Naive thymus-derived CD4-positive, alpha-beta T cell (primary cell): ENCODE results near the gene AKAP13. TPM values are rescaled to one million over a fixed set of nuclear protein-coding genes. Genes with fewer than 3 reads are reported as not detected.

ENCODE experiments used
- ATAC-seq: fragments of 150-1000 bp; cut with Tn5 transposase; 2 replicates; pipeline ENCODE4 v1.10.0; 2021; ENCODE audit warnings: mild to moderate bottlenecking, moderate library complexity
- CTCF ChIA-PET: fragments of 350-600 bp; sonication (Branson Sonifier 250); formaldehyde crosslinking; loops from one replicate; lab custom pipeline; 2021; ENCODE audit warnings: antibody characterized with exemption; lab: Charles Lee
- POLR2A ChIA-PET: fragments of 350-600 bp; sonication (Branson Sonifier 250); formaldehyde crosslinking; loops from one replicate; lab custom pipeline; 2021; ENCODE audit warnings: antibody characterized with exemption, inconsistent platforms; lab: Charles Lee
- DNase-seq, 9 donors: peaks; one replicate each; pipeline versions ENCODE4 v3.0.0 to v3.0.0-alpha.2; 2020 to 2022; ENCODE audit warnings: mixed read lengths in 1 of 9
- H3K27ac ChIP-seq: one replicate; pipeline ENCODE4 v1.7.0; 2013; ENCODE audit warnings: mild to moderate bottlenecking, low read depth, low read length, moderate library complexity
- H3K27me3 ChIP-seq, 2 donors: one replicate each; pipeline ENCODE4 v1.7.0; 2013; ENCODE audit warnings: low read length in 2 of 2, mild to moderate bottlenecking in 2 of 2, moderate library complexity in 2 of 2; ENCODE audit not compliant: control insufficient read depth in 2 of 2, insufficient read depth in 2 of 2
- H3K36me3 ChIP-seq, 3 experiments: 1 replicate in 2 of 3; 2 replicates in 1 of 3; pipeline ENCODE4 v1.7.0; 2013; ENCODE audit warnings: low read length in 3 of 3, mild to moderate bottlenecking in 3 of 3, moderate library complexity in 1 of 3; ENCODE audit not compliant: insufficient read depth in 3 of 3, control insufficient read depth in 2 of 3
- H3K4me1 ChIP-seq, 2 donors: one replicate each; pipeline ENCODE4 v1.7.0; 2013; ENCODE audit warnings: low read length in 2 of 2, mild to moderate bottlenecking in 2 of 2, moderate library complexity in 1 of 2; ENCODE audit not compliant: control insufficient read depth in 2 of 2, insufficient read depth in 2 of 2
- H3K4me3 ChIP-seq: 2 replicates; pipeline ENCODE4 v1.7.0; 2013; ENCODE audit warnings: mild to moderate bottlenecking, low read length
- H3K9me3 ChIP-seq, 3 experiments: 1 replicate in 2 of 3; 2 replicates in 1 of 3; pipeline ENCODE4 v1.7.0; 2013; ENCODE audit warnings: low read length in 3 of 3; ENCODE audit not compliant: control insufficient read depth in 2 of 3
- H3K27ac Mint-ChIP-seq, 9 donors: one replicate each; pipeline ENCODE4 v1.8.0; 2020 to 2022; ENCODE audit warnings: mixed read lengths in 9 of 9, mild to moderate bottlenecking in 8 of 9, moderate library complexity in 5 of 9, inconsistent platforms in 2 of 9
- H3K27me3 Mint-ChIP-seq, 5 donors: one replicate each; pipeline ENCODE4 v1.8.0; 2021 to 2022; ENCODE audit warnings: mixed read lengths in 5 of 5, mild to moderate bottlenecking in 1 of 5
- H3K36me3 Mint-ChIP-seq, 5 donors: one replicate each; pipeline ENCODE4 v1.8.0; 2020 to 2022; ENCODE audit warnings: mixed read lengths in 5 of 5, mild to moderate bottlenecking in 3 of 5, inconsistent platforms in 1 of 5
- H3K4me1 Mint-ChIP-seq, 7 donors: one replicate each; pipeline ENCODE4 v1.8.0; 2020 to 2022; ENCODE audit warnings: mixed read lengths in 7 of 7, mild to moderate bottlenecking in 3 of 7, inconsistent platforms in 1 of 7
- H3K4me3 Mint-ChIP-seq, 10 donors: one replicate each; pipeline ENCODE4 v1.8.0; 2020 to 2022; ENCODE audit warnings: mild to moderate bottlenecking in 10 of 10, mixed read lengths in 10 of 10, moderate library complexity in 6 of 10, inconsistent platforms in 2 of 10
- H3K9me3 Mint-ChIP-seq, 11 donors: one replicate each; pipeline ENCODE4 v1.8.0; 2020 to 2022; ENCODE audit warnings: mixed read lengths in 11 of 11, mild to moderate bottlenecking in 4 of 11, inconsistent platforms in 1 of 11, moderate library complexity in 1 of 11
- intact Hi-C, 2 donors: fragments of 100-400 bp; cut with micrococcal nuclease; formaldehyde crosslinking; loops; one replicate each; pipeline ENCODE4 v1.15.1; 2023
- polyA plus RNA-seq, 2 donors: library from polyadenylated mRNA; unstranded; fragments of 300-500 nt; fragmentation: Illumina TruSeq; gene quantifications; one replicate each; pipeline ENCODE4 v1.2.3, GENCODE V29; 2021
- total RNA-seq, 6 experiments: library from RNA in 5 of 6; stranded (reverse) in 5 of 6; gene quantifications; 1 replicate in 5 of 6; 2 replicates in 1 of 6; pipeline ENCODE4 v1.2.3 and lab custom pipeline; 2021 to 2026

AKAP13 gene
- total and polyA plus RNA-seq, 7 experiments from 2014 or later, result 108 to 400 (median 231) TPM

DNA sequence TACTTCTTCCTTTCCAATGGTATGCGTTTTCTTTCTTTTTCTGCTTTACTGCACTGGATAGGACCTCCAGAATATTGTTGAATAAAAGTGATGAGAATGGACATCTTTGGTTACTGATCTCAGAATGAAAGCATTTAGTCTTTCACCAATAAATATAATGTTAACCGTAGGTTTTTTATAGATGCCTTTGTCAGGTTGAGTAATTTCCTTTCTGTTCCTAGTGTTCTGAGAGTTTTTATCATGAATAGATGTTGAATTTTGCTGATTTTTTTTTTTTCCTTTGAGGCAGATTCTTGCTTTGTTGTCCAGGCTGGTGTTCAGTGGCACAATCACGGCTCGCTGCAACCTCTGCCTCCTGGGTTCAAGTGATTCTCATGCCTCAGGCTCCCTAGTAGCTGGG lies 255.9 kb downstream of the AKAP13 start:
- ChIA-PET CTCF (no interaction called here), POLR2A (no interaction called here)
- H3K27ac Mint-ChIP-seq, result peak overlapping the region in 1 of 9 donors; percentile 12
- Histone ChIP-seq H3K9me3 (no peaks in the 10 kb centered on the region), H3K27ac (no peak overlapping the region), H3K27me3 (no peaks in the 10 kb centered on the region), H3K36me3 (peaks cover 0 to 10% (median 10%) of the 10 kb centered on the region in 3 experiments), H3K4me3 (no peak overlapping the region), H3K4me1 (peaks cover 0 to 7% of the 10 kb centered on the region in 2 donors)
- no peak for DNase-seq
- H3K27me3 Mint-ChIP-seq, result no peaks in the 10 kb centered on the region
- peaks cover 5 to 41% (median 16%) of the 10 kb centered on the region in 5 donors for H3K36me3 Mint-ChIP-seq
- H3K4me1 Mint-ChIP-seq, result peaks cover 0 to 30% (median 22%) of the 10 kb centered on the region in 7 donors
- intact Hi-C loops, result no loop called here
- ATAC-seq, result no peak
- peaks cover 0 to 2% (median 0%) of the 10 kb centered on the region in 11 donors for H3K9me3 Mint-ChIP-seq
- H3K4me3 Mint-ChIP-seq, result no peak overlapping the region

DNA sequence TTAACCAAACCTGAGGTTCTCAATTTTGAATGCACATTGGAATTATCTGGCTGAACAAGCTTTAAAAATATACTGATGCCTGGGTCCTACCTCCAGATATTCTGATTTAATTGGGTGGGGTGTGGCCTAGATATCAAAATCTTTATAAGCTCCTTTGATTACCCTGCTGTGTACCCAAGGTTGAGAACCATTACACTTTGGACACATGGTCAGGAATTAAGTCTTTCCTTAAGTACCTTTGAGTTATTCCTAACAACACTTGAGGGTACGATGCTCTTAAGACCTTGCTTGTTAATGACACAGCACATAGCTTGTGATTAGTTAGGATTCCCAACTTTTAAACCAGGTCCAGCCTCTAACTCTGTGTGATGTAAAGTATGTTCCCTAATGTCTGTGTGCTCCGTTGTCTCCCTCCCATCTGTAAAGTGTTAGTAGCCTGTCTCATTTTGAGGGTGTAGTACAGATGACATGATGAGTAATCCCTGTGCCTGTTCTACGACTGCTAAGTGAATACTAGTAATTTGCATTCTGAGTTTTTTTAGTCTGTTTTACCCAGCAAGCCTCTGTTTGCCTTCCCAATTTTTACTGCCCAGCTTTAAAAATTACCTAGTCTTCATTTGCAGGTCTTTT lies 259.5 kb downstream of the AKAP13 start:
- H3K9me3 Mint-ChIP-seq, result no peaks in the 10 kb centered on the region
- peak overlapping the region in 2 of 9 donors; percentile 48 to 61 for H3K27ac Mint-ChIP-seq
- H3K36me3 Mint-ChIP-seq, result peaks cover 5 to 49% (median 19%) of the 10 kb centered on the region in 5 donors
- no peak overlapping the region for H3K27ac ChIP-seq
- DNase-seq, result no peak
- peaks cover under 1 to 3% of the 10 kb centered on the region in 2 donors for H3K4me1 ChIP-seq
- POLR2A ChIA-PET, result no interaction called here
- intact Hi-C loops, result no loop called here
- ATAC-seq, result no peak
- H3K36me3 ChIP-seq, result peaks cover 5 to 10% (median 10%) of the 10 kb centered on the region in 3 experiments
- H3K27me3 ChIP-seq, result no peaks in the 10 kb centered on the region
- H3K4me3 Mint-ChIP-seq, result no peak overlapping the region
- no peaks in the 10 kb centered on the region for H3K9me3 ChIP-seq
- CTCF ChIA-PET, result no interaction called here
- no peaks in the 10 kb centered on the region for H3K27me3 Mint-ChIP-seq
- H3K4me3 ChIP-seq, result no peak overlapping the region
- peaks cover 9 to 39% (median 27%) of the 10 kb centered on the region in 7 donors for H3K4me1 Mint-ChIP-seq

DNA sequence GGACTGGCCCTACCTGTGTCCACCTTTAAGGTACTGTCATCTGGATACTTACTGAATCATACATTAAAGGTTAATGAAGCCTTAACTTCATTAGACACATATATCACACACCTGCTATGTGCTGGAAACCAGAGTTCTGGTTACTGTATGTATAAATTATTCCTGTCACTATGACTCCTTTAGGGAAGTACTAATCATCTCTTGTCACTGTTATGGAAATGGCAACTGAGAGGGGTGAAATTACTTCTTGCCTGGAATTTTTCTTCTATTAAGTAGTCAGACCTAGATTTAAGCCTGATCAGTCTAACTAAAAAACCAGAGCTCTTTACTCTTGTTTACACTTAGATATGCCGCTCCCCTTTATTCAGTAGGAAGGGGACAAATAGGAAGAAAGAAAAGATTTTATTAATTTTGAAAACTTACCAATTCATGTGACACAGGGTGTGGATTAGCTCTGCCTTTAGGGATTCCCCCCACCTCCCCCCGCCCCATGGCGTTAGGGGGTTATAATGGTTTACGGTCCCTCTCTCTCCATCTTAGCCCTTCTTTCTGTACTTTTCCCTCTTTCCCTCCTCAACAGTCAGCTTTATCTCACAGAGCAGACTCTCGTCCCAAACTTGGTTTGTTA lies 261.8 kb downstream of the AKAP13 start:
- peaks cover 10 to 15% (median 13%) of the 10 kb centered on the region in 3 experiments for H3K36me3 ChIP-seq
- H3K4me3 ChIP-seq, result no peak overlapping the region
- Mint-ChIP-seq H3K9me3 (peaks cover 0 to 3% (median 0%) of the 10 kb centered on the region in 11 donors), H3K4me1 (peaks cover 20 to 53% (median 38%) of the 10 kb centered on the region in 7 donors), H3K27ac (no peak overlapping the region), H3K4me3 (no peak overlapping the region), H3K27me3 (no peaks in the 10 kb centered on the region), H3K36me3 (peaks cover 8 to 52% (median 29%) of the 10 kb centered on the region in 5 donors)
- no peak overlapping the region for H3K27ac ChIP-seq
- ChIA-PET CTCF (no interaction called here), POLR2A (no interaction called here)
- peaks cover 8 to 24% of the 10 kb centered on the region in 2 donors for H3K4me1 ChIP-seq
- intact Hi-C loops, result no loop called here
- no peaks in the 10 kb centered on the region for H3K9me3 ChIP-seq
- DNase-seq (no peak), ATAC-seq (no peak)
- H3K27me3 ChIP-seq, result no peaks in the 10 kb centered on the region

DNA sequence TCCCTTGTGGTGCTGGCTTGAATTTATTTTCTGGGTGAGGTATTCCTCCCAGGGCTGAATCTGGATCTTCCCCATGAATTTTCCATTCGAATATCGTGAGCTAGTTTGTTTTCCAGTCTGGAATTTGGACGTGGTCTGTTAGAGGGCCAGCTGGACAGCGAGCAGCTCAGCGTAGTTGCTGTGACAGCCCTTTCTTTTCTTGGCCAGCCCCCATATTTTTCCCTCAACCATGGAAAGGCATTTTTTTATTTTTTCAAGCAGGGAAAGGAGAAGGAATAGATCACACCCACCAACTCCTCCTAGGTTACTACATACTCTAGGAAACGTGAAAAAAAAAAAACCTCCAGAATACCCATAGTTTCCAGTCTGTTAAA lies 262.3 kb downstream of the AKAP13 start:
- no peaks in the 10 kb centered on the region for H3K27me3 Mint-ChIP-seq
- Histone ChIP-seq H3K36me3 (peaks cover 10 to 15% (median 13%) of the 10 kb centered on the region in 3 experiments), H3K4me1 (peaks cover 8 to 27% of the 10 kb centered on the region in 2 donors), H3K4me3 (no peak overlapping the region), H3K9me3 (no peaks in the 10 kb centered on the region), H3K27ac (no peak overlapping the region), H3K27me3 (no peaks in the 10 kb centered on the region)
- DNase-seq (no peak), ATAC-seq (no peak)
- ChIA-PET POLR2A (no interaction called here), CTCF (interaction anchor here (0.6 kb wide), 1 partner anchor 35 kb away, joined by 3 read pairs; no protein-coding TSS in a partner anchor)
- peaks cover 22 to 49% (median 36%) of the 10 kb centered on the region in 7 donors for H3K4me1 Mint-ChIP-seq
- no peak overlapping the region for H3K27ac Mint-ChIP-seq
- no peak overlapping the region for H3K4me3 Mint-ChIP-seq
- H3K36me3 Mint-ChIP-seq, result peaks cover 8 to 52% (median 29%) of the 10 kb centered on the region in 5 donors
- H3K9me3 Mint-ChIP-seq, result peaks cover 0 to 3% (median 0%) of the 10 kb centered on the region in 11 donors
- intact Hi-C loops, result no loop called here

DNA sequence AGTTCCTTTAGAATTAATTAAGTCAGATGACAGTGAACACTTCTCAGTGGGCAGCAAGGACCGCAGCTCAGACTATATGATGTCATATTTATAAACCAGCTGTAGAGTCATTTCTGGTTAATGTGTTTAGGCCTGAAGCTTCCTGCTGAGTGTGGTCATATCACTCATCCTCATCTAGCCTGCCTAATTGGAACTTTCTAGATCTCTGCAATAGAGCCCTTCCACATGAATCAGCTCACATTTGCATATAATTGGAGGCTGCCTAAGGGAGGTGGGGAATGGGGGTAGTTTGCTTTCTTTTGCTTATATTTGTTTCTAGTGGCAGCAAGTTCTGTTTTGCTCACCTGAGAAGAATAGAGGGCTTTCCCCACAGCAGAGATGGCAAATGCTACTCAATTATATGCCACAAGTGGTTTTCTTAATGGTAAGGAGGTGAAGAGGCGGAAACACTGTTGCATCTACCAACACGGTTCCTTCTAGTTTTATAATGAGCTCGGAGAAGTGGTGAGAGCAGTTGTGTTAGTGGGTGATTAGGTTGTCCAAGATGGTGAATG lies 266.2 kb downstream of the AKAP13 start:
- H3K36me3 Mint-ChIP-seq, result peaks cover 4 to 33% (median 24%) of the 10 kb centered on the region in 5 donors
- intact Hi-C loops, result loop anchor here in 1 of 2 donors (1.0 to 5.0 kb wide), 5 partner anchors 22 to 64 kb away; no protein-coding TSS in a partner anchor
- peak; percentile 78 for ATAC-seq
- CTCF ChIA-PET, result no interaction called here
- peak in 1 of 9 donors; percentile 35 for DNase-seq
- Histone ChIP-seq H3K27me3 (no peaks in the 10 kb centered on the region), H3K36me3 (peaks cover 0 to 15% (median 3%) of the 10 kb centered on the region in 3 experiments), H3K9me3 (no peaks in the 10 kb centered on the region), H3K4me3 (no peak overlapping the region), H3K4me1 (peaks cover 8 to 35% of the 10 kb centered on the region in 2 donors), H3K27ac (no peak overlapping the region)
- H3K27me3 Mint-ChIP-seq, result no peaks in the 10 kb centered on the region
- H3K9me3 Mint-ChIP-seq, result peaks cover 0 to 3% (median 0%) of the 10 kb centered on the region in 11 donors
- H3K4me1 Mint-ChIP-seq, result peaks cover 28 to 45% (median 38%) of the 10 kb centered on the region in 7 donors
- peak overlapping the region in 6 of 9 donors; percentile 10 to 81 (median 48) for H3K27ac Mint-ChIP-seq
- POLR2A ChIA-PET, result interaction anchor here (0.6 to 0.9 kb wide), 2 partner anchors 13 to 62 kb away, joined by 3 to 4 read pairs; no protein-coding TSS in a partner anchor
- H3K4me3 Mint-ChIP-seq, result peak overlapping the region in 2 of 10 donors; percentile 21 to 51

DNA sequence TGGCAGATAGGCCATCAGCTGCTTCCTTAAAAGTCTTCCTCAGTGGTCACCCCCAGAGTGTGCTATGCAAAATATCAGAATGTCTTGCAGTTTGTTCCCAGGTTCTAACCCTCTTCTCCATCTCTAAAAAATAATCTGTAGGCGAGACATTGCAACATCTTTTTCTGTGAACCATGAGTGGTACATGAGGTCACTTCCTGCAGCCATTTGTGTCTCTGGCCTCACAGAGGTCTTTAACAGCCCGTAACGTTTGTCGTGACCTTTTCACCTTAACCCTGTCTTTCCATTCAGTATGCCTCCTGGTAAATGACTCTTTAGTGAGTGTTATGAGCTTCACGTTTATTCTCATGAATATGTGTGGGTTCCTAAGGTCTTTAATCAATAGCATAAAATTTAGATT lies 269.0 kb downstream of the AKAP13 start:
- CTCF ChIA-PET, result no interaction called here
- DNase-seq (peak in 1 of 9 donors; percentile 30), ATAC-seq (peak; percentile 67)
- H3K36me3 ChIP-seq, result peaks cover 0 to 15% (median 3%) of the 10 kb centered on the region in 3 experiments
- H3K4me3 ChIP-seq, result no peak overlapping the region
- H3K27ac ChIP-seq, result no peak overlapping the region
- H3K4me1 ChIP-seq, result peaks cover 8 to 35% of the 10 kb centered on the region in 2 donors
- Mint-ChIP-seq H3K36me3 (peaks cover 4 to 30% (median 25%) of the 10 kb centered on the region in 5 donors), H3K27ac (peak overlapping the region in 6 of 9 donors; percentile 3 to 92 (median 46)), H3K4me1 (peaks cover 21 to 48% (median 28%) of the 10 kb centered on the region in 7 donors), H3K27me3 (no peaks in the 10 kb centered on the region), H3K9me3 (peaks cover 0 to 3% (median 0%) of the 10 kb centered on the region in 11 donors), H3K4me3 (peak overlapping the region in 2 of 10 donors; percentile 9 to 68)
- no peaks in the 10 kb centered on the region for H3K27me3 ChIP-seq
- no peaks in the 10 kb centered on the region for H3K9me3 ChIP-seq
- intact Hi-C loops, result loop anchor here in 1 of 2 donors (5.0 kb wide), 1 partner anchor 67 kb away; no protein-coding TSS in a partner anchor
- POLR2A ChIA-PET, result interaction anchor here (0.6 kb wide), 1 partner anchor 12 kb away, joined by 3 read pairs; no protein-coding TSS in a partner anchor
